SU-DHL-6 (cell line): ENCODE data around the gene SRRM4.

Experiments
- EZH2phosphoT487 ChIP-seq: fragments of 200-600 bp; sonication (generic), shearing (Covaris generic); conservative IDR thresholded peaks from 2 replicates; pipeline ENCODE4 v1.6.1; 2018; ENCODE audit warnings: mild to moderate bottlenecking, antibody characterized with exemption, low read length, moderate library complexity, mixed read lengths
- TF ChIP-seq, protein P1 (sequence below): fragments of 200-600 bp; sonication (generic); IDR thresholded peaks from one replicate; pipeline ENCODE4 v1.5.1; 2017; ENCODE audit warnings: antibody characterized with exemption, mild to moderate bottlenecking, low read length, moderate library complexity; ENCODE audit not compliant: insufficient read depth, poor library complexity, severe bottlenecking

DNA sequence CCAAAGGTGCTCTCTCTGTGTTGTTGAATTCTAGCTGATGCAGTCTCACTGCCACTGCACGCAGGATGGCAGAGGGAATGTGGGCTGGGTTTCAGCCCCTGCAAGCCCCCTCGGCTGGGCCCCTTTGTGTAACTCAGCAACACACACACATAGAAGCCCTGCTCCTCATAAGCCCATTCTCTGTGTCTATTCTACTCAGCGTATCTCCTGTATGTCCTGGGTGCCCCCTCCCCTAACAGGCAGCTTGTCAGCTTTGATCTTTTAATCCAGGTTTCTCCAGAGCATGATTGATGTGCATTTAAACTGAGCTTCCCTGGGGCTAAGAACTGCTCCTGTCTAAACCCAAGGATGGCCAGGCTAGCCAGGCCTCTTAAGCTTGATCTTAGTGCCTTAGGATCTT, 43.0 kb downstream of the SRRM4 start:
- TF ChIP-seq, protein P1, sequence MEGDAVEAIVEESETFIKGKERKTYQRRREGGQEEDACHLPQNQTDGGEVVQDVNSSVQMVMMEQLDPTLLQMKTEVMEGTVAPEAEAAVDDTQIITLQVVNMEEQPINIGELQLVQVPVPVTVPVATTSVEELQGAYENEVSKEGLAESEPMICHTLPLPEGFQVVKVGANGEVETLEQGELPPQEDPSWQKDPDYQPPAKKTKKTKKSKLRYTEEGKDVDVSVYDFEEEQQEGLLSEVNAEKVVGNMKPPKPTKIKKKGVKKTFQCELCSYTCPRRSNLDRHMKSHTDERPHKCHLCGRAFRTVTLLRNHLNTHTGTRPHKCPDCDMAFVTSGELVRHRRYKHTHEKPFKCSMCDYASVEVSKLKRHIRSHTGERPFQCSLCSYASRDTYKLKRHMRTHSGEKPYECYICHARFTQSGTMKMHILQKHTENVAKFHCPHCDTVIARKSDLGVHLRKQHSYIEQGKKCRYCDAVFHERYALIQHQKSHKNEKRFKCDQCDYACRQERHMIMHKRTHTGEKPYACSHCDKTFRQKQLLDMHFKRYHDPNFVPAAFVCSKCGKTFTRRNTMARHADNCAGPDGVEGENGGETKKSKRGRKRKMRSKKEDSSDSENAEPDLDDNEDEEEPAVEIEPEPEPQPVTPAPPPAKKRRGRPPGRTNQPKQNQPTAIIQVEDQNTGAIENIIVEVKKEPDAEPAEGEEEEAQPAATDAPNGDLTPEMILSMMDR, result no peak
- no peak for TF ChIP-seq EZH2phosphoT487
